Measurements from ENCODE around the gene KIAA1671. TPM values are rescaled to one million over a fixed set of nuclear protein-coding genes. Genes with fewer than 3 reads are reported as not detected.

The KIAA1671 gene
- total RNA-seq, 1 experiment from 2014 or later, result 12.8 TPM

DNA sequence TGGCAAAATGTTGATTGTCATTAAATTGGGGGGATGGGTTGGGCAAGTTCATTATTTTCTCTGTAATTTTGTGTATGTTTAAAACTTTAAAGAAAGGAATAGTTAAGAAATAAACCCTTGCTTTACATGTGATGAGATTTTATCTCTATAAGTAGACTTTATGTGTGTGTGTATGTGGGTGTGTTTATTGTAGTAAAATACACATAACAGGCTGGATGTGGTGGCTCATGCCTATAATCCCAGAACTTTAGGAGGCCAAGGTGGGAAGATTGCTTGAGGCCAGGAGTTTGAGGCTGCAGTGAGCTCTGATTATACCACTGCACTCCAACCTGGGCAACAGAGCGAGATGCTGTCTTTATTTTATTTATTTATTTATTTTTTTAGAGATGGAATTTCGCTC is 83.2 kb downstream of the KIAA1671 start:
- ChIA-PET POLR2A (ENCODE audit: low non-redundant PET) (no interaction called here), CTCF (no interaction called here)
- Histone ChIP-seq H3K9me3 (ENCODE audit: low read depth, low read length, poor library complexity, severe bottlenecking) (no peaks in the 10 kb centered on the region), H3K4me3 (ENCODE audit: low read depth, low read length, poor library complexity, severe bottlenecking) (no peak overlapping the region), H3K36me3 (ENCODE audit: insufficient read depth, low read length, poor library complexity, severe bottlenecking) (peaks cover 4% of the 10 kb centered on the region), H3K27me3 (replicated peaks; ENCODE audit: insufficient read depth, low read depth, low read length, poor library complexity) (no peaks in the 10 kb centered on the region), H3K27ac (ENCODE audit: low read depth, low read length, poor library complexity, severe bottlenecking) (no peak overlapping the region), H3K4me1 (ENCODE audit: insufficient read depth, low read length, poor library complexity, severe bottlenecking) (no peaks in the 10 kb centered on the region)
- BruUV-seq (replicated peaks), result no TSS peak
- intact Hi-C loops (cut with micrococcal nuclease; ENCODE audit: unreplicated experiment), result no loop called here
- TF ChIP-seq, protein P1, sequence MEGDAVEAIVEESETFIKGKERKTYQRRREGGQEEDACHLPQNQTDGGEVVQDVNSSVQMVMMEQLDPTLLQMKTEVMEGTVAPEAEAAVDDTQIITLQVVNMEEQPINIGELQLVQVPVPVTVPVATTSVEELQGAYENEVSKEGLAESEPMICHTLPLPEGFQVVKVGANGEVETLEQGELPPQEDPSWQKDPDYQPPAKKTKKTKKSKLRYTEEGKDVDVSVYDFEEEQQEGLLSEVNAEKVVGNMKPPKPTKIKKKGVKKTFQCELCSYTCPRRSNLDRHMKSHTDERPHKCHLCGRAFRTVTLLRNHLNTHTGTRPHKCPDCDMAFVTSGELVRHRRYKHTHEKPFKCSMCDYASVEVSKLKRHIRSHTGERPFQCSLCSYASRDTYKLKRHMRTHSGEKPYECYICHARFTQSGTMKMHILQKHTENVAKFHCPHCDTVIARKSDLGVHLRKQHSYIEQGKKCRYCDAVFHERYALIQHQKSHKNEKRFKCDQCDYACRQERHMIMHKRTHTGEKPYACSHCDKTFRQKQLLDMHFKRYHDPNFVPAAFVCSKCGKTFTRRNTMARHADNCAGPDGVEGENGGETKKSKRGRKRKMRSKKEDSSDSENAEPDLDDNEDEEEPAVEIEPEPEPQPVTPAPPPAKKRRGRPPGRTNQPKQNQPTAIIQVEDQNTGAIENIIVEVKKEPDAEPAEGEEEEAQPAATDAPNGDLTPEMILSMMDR (conservative IDR thresholded peaks at IDR 0.05; ENCODE audit: low read depth, low read length), result no peak
- no peak for TF ChIP-seq EZH2 (IDR thresholded peaks at IDR 0.05; ENCODE audit: borderline replicate concordance, low read depth, low read length, poor library complexity, severe bottlenecking)
- no peak for DNase-seq (ENCODE audit: low spot score)

DNA sequence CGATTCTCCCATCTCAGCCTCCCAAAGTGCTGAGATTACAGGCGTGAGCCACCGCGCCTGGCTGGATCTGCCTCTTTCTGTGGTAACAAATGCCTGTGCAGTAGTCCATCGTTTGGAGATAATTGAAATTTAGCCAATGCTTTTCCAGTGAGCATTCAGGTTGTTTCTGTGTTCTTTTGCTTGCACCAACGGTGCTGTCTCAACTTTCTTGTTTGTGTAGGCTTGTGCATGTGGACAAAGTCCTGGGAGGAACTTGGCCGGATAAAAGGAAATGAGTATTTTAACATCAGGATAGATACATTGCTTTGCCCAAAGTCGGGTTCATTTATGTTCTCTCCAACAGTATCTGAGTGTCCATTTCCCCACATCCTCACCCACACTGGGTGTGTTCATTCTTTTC is 85.7 kb downstream of the KIAA1671 start:
- CTCF ChIA-PET, result no interaction called here

DNA sequence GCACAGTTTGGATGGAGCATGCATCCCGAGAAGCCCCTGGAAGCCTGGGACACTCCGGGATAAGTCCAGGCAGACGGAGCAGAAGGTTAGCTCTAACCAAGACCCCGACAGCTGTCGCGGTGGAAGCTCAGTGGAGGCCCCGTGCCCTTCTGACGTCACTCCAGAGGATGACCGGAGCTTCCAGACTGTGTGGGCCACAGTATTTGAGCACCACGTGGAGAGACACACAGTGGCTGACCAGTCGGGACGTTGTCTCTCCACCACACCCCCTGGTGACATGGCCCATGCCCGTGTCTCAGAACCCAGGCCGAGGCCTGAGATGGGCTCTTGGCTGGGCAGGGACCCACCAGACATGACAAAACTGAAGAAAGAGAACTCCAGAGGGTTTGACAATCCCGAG is 86.3 kb downstream of the KIAA1671 start:
- Histone ChIP-seq H3K36me3 (ENCODE audit: insufficient read depth, low read length, poor library complexity, severe bottlenecking) (peaks cover 4% of the 10 kb centered on the region), H3K9me3 (ENCODE audit: low read depth, low read length, poor library complexity, severe bottlenecking) (no peaks in the 10 kb centered on the region), H3K27ac (ENCODE audit: low read depth, low read length, poor library complexity, severe bottlenecking) (no peak overlapping the region), H3K27me3 (replicated peaks; ENCODE audit: insufficient read depth, low read depth, low read length, poor library complexity) (no peaks in the 10 kb centered on the region), H3K4me1 (ENCODE audit: insufficient read depth, low read length, poor library complexity, severe bottlenecking) (no peaks in the 10 kb centered on the region), H3K4me3 (ENCODE audit: low read depth, low read length, poor library complexity, severe bottlenecking) (no peak overlapping the region)
- intact Hi-C loops (cut with micrococcal nuclease; ENCODE audit: unreplicated experiment), result no loop called here
- POLR2A ChIA-PET (ENCODE audit: low non-redundant PET), result no interaction called here
- no TSS peak for BruUV-seq (replicated peaks)
- no peak for DNase-seq (ENCODE audit: low spot score)
- TF ChIP-seq, protein P1 (conservative IDR thresholded peaks at IDR 0.05; ENCODE audit: low read depth, low read length), result no peak
- no peak for TF ChIP-seq EZH2 (IDR thresholded peaks at IDR 0.05; ENCODE audit: borderline replicate concordance, low read depth, low read length, poor library complexity, severe bottlenecking)
- CTCF ChIA-PET, result no interaction called here

More for the DNA sequence above, 85.7 kb downstream of the KIAA1671 start:
- H3K27me3 ChIP-seq (replicated peaks; ENCODE audit: insufficient read depth, low read depth, low read length, poor library complexity), result no peaks in the 10 kb centered on the region
- H3K9me3 ChIP-seq (ENCODE audit: low read depth, low read length, poor library complexity, severe bottlenecking), result no peaks in the 10 kb centered on the region
- no TSS peak for BruUV-seq (replicated peaks)
- H3K4me3 ChIP-seq (ENCODE audit: low read depth, low read length, poor library complexity, severe bottlenecking), result no peak overlapping the region
- H3K27ac ChIP-seq (ENCODE audit: low read depth, low read length, poor library complexity, severe bottlenecking), result no peak overlapping the region
- POLR2A ChIA-PET (ENCODE audit: low non-redundant PET), result no interaction called here
- intact Hi-C loops (cut with micrococcal nuclease; ENCODE audit: unreplicated experiment), result no loop called here
- no peaks in the 10 kb centered on the region for H3K4me1 ChIP-seq (ENCODE audit: insufficient read depth, low read length, poor library complexity, severe bottlenecking)
- no peak for DNase-seq (ENCODE audit: low spot score)
- peaks cover 4% of the 10 kb centered on the region for H3K36me3 ChIP-seq (ENCODE audit: insufficient read depth, low read length, poor library complexity, severe bottlenecking)
- TF ChIP-seq, protein P1 (conservative IDR thresholded peaks at IDR 0.05; ENCODE audit: low read depth, low read length), result no peak
- no peak for TF ChIP-seq EZH2 (IDR thresholded peaks at IDR 0.05; ENCODE audit: borderline replicate concordance, low read depth, low read length, poor library complexity, severe bottlenecking)

Measured in A673 (cell line).